Liver (tissue), 9 donors: ENCODE measurements around the gene CC2D2A. TPM values are rescaled to one million over a fixed set of nuclear protein-coding genes. Genes with fewer than 3 reads are reported as not detected.
"Not testable (repeated sequence)": the region's sequence is repeated elsewhere in the genome, so short reads cannot be mapped to it uniquely, and the experiment has no call there.

Source experiments
- DNase-seq: peaks from one replicate; pipeline ENCODE4 v3.0.0-alpha.2; 2017; ENCODE audit warnings: low spot score
- H3K27ac ChIP-seq, 2 donors: one replicate each; pipeline ENCODE4 v1.7.0; 2013; ENCODE audit warnings: inconsistent platforms in 2 of 2, low read length in 2 of 2, control low read depth in 1 of 2, low read depth in 1 of 2, mild to moderate bottlenecking in 1 of 2
- H3K27me3 ChIP-seq, 4 donors: one replicate each; pipeline versions ENCODE4 v1.6.1 to v1.7.0; 2013; ENCODE audit warnings: low read length in 3 of 4, inconsistent platforms in 1 of 4, mild to moderate bottlenecking in 1 of 4, moderate library complexity in 1 of 4; ENCODE audit not compliant: control insufficient read depth in 4 of 4, insufficient read depth in 4 of 4
- H3K36me3 ChIP-seq, 4 donors: one replicate each; pipeline versions ENCODE4 v1.6.1 to v1.7.0; 2013; ENCODE audit warnings: low read length in 3 of 4, mild to moderate bottlenecking in 3 of 4, low read depth in 1 of 4, moderate library complexity in 1 of 4; ENCODE audit not compliant: control insufficient read depth in 4 of 4, insufficient read depth in 3 of 4
- H3K4me1 ChIP-seq, 4 donors: one replicate each; pipeline versions ENCODE4 v1.6.1 to v1.7.0; 2013; ENCODE audit warnings: low read length in 3 of 4, mild to moderate bottlenecking in 3 of 4, moderate library complexity in 1 of 4; ENCODE audit not compliant: control insufficient read depth in 4 of 4, insufficient read depth in 4 of 4
- H3K4me3 ChIP-seq, 3 donors: one replicate each; pipeline versions ENCODE4 v1.6.1 to v1.7.0; 2013; ENCODE audit warnings: low read length in 3 of 3, control low read depth in 1 of 3, low read depth in 1 of 3, mild to moderate bottlenecking in 1 of 3
- H3K9ac ChIP-seq, 2 donors: one replicate each; pipeline ENCODE4 v1.7.0; 2013; ENCODE audit warnings: low read length in 2 of 2, mild to moderate bottlenecking in 2 of 2, moderate library complexity in 2 of 2, control low read depth in 1 of 2, low read depth in 1 of 2
- H3K9me3 ChIP-seq, 4 donors: one replicate each; pipeline versions ENCODE4 v1.6.1 to v1.7.0; 2013; ENCODE audit warnings: low read length in 3 of 4; ENCODE audit not compliant: control insufficient read depth in 4 of 4
- CTCF ChIP-seq: fragments of 150-350 bp; IDR thresholded peaks from 2 replicates; pipeline ENCODE4 v1.5.1; 2017; ENCODE audit warnings: improper control_type of control experiment, low read depth, low read length; ENCODE audit not compliant: missing input control
- EGR1 ChIP-seq, 2 donors: IDR thresholded peaks; 2 replicates each; pipeline ENCODE4 v1.6.1; 2016 to 2018; ENCODE audit warnings: antibody characterized with exemption in 2 of 2, low read depth in 2 of 2
- FOXA1 ChIP-seq: IDR thresholded peaks from 2 replicates; pipeline ENCODE4 v1.6.1; 2016; ENCODE audit warnings: antibody characterized with exemption
- FOXA2 ChIP-seq: IDR thresholded peaks from 2 replicates; pipeline ENCODE4 v1.6.1; 2016; ENCODE audit warnings: antibody characterized with exemption
- GABPA ChIP-seq, 2 donors: IDR thresholded peaks in 1 of 2; conservative IDR thresholded peaks in 1 of 2; 2 replicates each; pipeline ENCODE4 v1.6.1; 2016; ENCODE audit warnings: antibody characterized with exemption in 2 of 2, mild to moderate bottlenecking in 1 of 2, moderate library complexity in 1 of 2
- HNF4G ChIP-seq: IDR thresholded peaks from 2 replicates; pipeline ENCODE4 v1.6.1; 2016; ENCODE audit warnings: antibody characterized with exemption
- JUND ChIP-seq, 2 donors: IDR thresholded peaks; 2 replicates each; pipeline ENCODE4 v1.6.1; 2016; ENCODE audit warnings: antibody characterized with exemption in 2 of 2
- NR2F2 ChIP-seq: IDR thresholded peaks from 2 replicates; pipeline ENCODE4 v1.6.1; 2016; ENCODE audit warnings: antibody characterized with exemption
- RAD21 ChIP-seq, 2 donors: IDR thresholded peaks; 2 replicates each; pipeline ENCODE4 v1.6.1; 2016; ENCODE audit warnings: antibody characterized with exemption in 2 of 2, mild to moderate bottlenecking in 2 of 2
- REST ChIP-seq: IDR thresholded peaks from 2 replicates; pipeline ENCODE4 v1.6.1; 2016; ENCODE audit warnings: antibody characterized with exemption, mild to moderate bottlenecking
- RXRA ChIP-seq, 2 donors: IDR thresholded peaks; 2 replicates each; pipeline ENCODE4 v1.6.1; 2017 to 2018; ENCODE audit warnings: antibody characterized with exemption in 2 of 2, mild to moderate bottlenecking in 1 of 2
- SP1 ChIP-seq: IDR thresholded peaks from 2 replicates; pipeline ENCODE4 v1.6.1; 2018; ENCODE audit warnings: antibody characterized with exemption, mild to moderate bottlenecking
- TAF1 ChIP-seq: conservative IDR thresholded peaks from 2 replicates; pipeline ENCODE4 v1.6.1; 2016; ENCODE audit warnings: antibody characterized with exemption, mild to moderate bottlenecking
- YY1 ChIP-seq: IDR thresholded peaks from 2 replicates; pipeline ENCODE4 v1.6.1; 2016; ENCODE audit warnings: antibody characterized with exemption, mild to moderate bottlenecking
- WGBS: extraction: QIAGEN DNeasy Blood & Tissue Kit; methylation state at CpG from one replicate; pipeline ENCODE4 v1.1.7; 2013; 5-methylcytosine and 5-hydroxymethylcytosine counted together
- polyA plus RNA-seq, 2 donors: library from polyadenylated mRNA; stranded (reverse) in 1 of 2; unstranded in 1 of 2; fragments of 200-250 nt in 1 of 2; fragments of >200 nt in 1 of 2; fragmentation: Nextera tagmentation in 1 of 2; extraction: Ambion mirVana in 1 of 2; gene quantifications; one replicate each; pipeline versions ENCODE4 v1.2.1 to v1.2.3, GENCODE V29; 2013 to 2015
- total RNA-seq, 2 donors: library from RNA; depleted of rRNA; stranded (reverse); fragments of >200 nt; gene quantifications; one replicate each; pipeline ENCODE4 v1.2.3, GENCODE V29; 2014
- TF ChIP-seq, protein P1 (sequence below): IDR thresholded peaks from 2 replicates; pipeline ENCODE4 v1.6.1; 2016; ENCODE audit warnings: antibody characterized with exemption
- TF ChIP-seq, protein P2 (sequence below): IDR thresholded peaks from 2 replicates; pipeline ENCODE4 v1.6.1; 2016; ENCODE audit warnings: antibody characterized with exemption
- TF ChIP-seq, protein P3 (sequence below): IDR thresholded peaks from 2 replicates; pipeline ENCODE4 v1.6.1; 2016; ENCODE audit warnings: antibody characterized with exemption
- donor health status: healthy.
- donor health status: healthy.
- donor health status: healthy.
- donor health status: healthy.
- donor health status: healthy.

Gene CC2D2A
- total and polyA plus RNA-seq, 4 donors, result 2.3 to 3.8 (median 2.9) TPM

- no peak for TF ChIP-seq SP1
- TF ChIP-seq GABPA (IDR thresholded peaks at IDR 0.05 in 1 of 2, conservative IDR thresholded peaks at IDR 0.05 in 1 of 2), result no peak
- no peak for TF ChIP-seq FOXA2
- TF ChIP-seq HNF4G, result no peak
- TF ChIP-seq, protein P1, sequence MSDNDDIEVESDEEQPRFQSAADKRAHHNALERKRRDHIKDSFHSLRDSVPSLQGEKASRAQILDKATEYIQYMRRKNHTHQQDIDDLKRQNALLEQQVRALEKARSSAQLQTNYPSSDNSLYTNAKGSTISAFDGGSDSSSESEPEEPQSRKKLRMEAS, result no peak
Observed at GRCh38 chr4:15515106-15515505, 45.4 kb downstream of the CC2D2A start (continued).

DNA sequence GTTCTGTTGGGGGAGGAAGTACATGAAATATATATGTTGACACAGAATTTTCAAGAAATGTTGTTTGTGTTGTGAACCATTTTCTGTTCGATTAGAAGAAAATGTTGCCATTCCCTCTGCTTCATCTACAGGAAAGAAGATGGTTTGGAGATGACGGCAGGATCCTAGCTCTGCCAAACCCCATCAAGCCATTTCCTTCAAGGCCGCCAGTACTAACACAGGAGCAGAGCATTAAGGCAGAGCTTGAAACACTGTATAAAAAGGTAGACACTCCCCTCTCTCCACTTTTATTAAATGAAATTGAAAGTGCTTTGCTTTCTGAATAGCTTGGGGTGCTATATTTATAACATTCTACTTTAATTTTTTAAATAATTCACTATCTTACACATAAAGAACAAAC lies 46.8 kb downstream of the CC2D2A start:
- Histone ChIP-seq H3K4me1 (no peaks in the 10 kb centered on the region), H3K27ac (no peak overlapping the region), H3K4me3 (no peak overlapping the region), H3K9ac (no peak overlapping the region), H3K27me3 (no peaks in the 10 kb centered on the region), H3K9me3 (no peaks in the 10 kb centered on the region), H3K36me3 (peaks cover 0 to 6% (median 0%) of the 10 kb centered on the region in 4 donors)
- DNase-seq, result no peak
- TF ChIP-seq SP1 (no peak), RXRA (IDR thresholded peaks at IDR 0.05) (no peak), TAF1 (no peak), CTCF (no peak), HNF4G (no peak)
- TF ChIP-seq, protein P2, sequence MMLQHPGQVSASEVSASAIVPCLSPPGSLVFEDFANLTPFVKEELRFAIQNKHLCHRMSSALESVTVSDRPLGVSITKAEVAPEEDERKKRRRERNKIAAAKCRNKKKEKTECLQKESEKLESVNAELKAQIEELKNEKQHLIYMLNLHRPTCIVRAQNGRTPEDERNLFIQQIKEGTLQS, result no peak
- WGBS, result 92% methylated on average over 3 of the region's 3 CpGs

- DNase-seq, H3K9me3 ChIP-seq, H3K9ac ChIP-seq, H3K4me1 ChIP-seq, H3K36me3 ChIP-seq, H3K27me3 ChIP-seq, H3K27ac ChIP-seq, H3K4me3 ChIP-seq: not testable (repeated sequence)
- WGBS, result 95% methylated on average over 4 of the region's 4 CpGs
Observed at GRCh38 chr4:15517681-15518080, 48.0 kb downstream of the CC2D2A start.

DNA sequence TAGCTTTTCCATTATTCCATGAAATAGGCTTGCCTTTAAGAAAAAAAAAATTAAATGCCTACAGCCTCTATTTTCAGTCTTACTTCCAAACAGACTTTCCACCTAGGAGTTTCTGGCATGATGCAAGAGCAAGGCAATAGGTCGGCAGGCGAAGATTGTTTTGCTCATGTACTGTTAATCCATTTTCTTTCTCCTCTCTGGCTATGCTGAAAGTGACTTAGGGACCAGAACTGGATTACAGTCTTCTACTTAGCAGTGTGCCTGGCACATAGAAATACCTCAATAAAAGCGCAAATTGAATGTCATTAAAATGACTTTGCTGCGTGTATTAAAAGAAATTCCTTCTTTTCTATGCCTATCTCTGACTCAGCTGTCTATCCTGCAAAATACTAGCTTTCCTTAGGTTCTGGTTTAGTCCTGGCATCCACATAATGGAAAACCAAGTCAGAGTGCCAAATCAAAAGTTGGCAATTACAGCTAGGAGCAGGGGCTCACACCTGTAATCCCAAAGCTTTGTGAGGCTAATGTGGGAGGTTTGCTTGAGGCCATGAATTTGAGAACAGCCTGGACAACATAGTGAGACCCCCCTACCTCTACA lies 51.9 kb downstream of the CC2D2A start:
- 96% methylated on average over 4 of the region's 4 CpGs for WGBS
- no peaks in the 10 kb centered on the region for H3K9me3 ChIP-seq
- H3K36me3 ChIP-seq, result peaks cover 0 to 2% (median 0%) of the 10 kb centered on the region in 4 donors
- H3K9ac ChIP-seq, result no peak overlapping the region
- H3K4me3 ChIP-seq, result no peak overlapping the region
- no peak for DNase-seq
- H3K27ac ChIP-seq, result no peak overlapping the region
- H3K4me1 ChIP-seq, result no peaks in the 10 kb centered on the region
- H3K27me3 ChIP-seq, result no peaks in the 10 kb centered on the region
- no peak for TF ChIP-seq SP1
- TF ChIP-seq, protein P3, sequence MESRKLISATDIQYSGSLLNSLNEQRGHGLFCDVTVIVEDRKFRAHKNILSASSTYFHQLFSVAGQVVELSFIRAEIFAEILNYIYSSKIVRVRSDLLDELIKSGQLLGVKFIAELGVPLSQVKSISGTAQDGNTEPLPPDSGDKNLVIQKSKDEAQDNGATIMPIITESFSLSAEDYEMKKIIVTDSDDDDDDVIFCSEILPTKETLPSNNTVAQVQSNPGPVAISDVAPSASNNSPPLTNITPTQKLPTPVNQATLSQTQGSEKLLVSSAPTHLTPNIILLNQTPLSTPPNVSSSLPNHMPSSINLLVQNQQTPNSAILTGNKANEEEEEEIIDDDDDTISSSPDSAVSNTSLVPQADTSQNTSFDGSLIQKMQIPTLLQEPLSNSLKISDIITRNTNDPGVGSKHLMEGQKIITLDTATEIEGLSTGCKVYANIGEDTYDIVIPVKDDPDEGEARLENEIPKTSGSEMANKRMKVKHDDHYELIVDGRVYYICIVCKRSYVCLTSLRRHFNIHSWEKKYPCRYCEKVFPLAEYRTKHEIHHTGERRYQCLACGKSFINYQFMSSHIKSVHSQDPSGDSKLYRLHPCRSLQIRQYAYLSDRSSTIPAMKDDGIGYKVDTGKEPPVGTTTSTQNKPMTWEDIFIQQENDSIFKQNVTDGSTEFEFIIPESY, result no peak
- no peak for TF ChIP-seq RAD21 (IDR thresholded peaks at IDR 0.05)
- no peak for TF ChIP-seq YY1
- TF ChIP-seq NR2F2, result no peak
- TF ChIP-seq FOXA2, result no peak
- no peak for TF ChIP-seq JUND (IDR thresholded peaks at IDR 0.05)
- TF ChIP-seq, protein P2, result no peak
- TF ChIP-seq HNF4G, result no peak
- no peak for TF ChIP-seq FOXA1
- TF ChIP-seq REST, result no peak
- TF ChIP-seq EGR1 (IDR thresholded peaks at IDR 0.05; ENCODE audit: low read depth in 2 of 2), result no peak
